HFF-Myc (cell line): ENCODE results near the gene C19orf81.
A peak's percentile ranks its signal among the peaks of the same experiment; 100 is the strongest.

ENCODE experiments used
- DNase-seq: peaks from one replicate; pipeline ENCODE4 v3.0.0-alpha.2; 2011; ENCODE audit warnings: low read depth; ENCODE audit errors: extremely low read depth
- H3K4me3 ChIP-seq: replicated peaks from 2 replicates; pipeline ENCODE4 v1.5.1; 2011; ENCODE audit warnings: low read depth, mild to moderate bottlenecking, control low read depth, low read length
- TF ChIP-seq, protein P1 (sequence below): IDR thresholded peaks from 2 replicates; pipeline ENCODE4 v1.5.1; 2012; ENCODE audit warnings: mild to moderate bottlenecking, low read depth, low read length, control low read depth; ENCODE audit errors: missing control alignments

C19orf81 gene

DNA sequence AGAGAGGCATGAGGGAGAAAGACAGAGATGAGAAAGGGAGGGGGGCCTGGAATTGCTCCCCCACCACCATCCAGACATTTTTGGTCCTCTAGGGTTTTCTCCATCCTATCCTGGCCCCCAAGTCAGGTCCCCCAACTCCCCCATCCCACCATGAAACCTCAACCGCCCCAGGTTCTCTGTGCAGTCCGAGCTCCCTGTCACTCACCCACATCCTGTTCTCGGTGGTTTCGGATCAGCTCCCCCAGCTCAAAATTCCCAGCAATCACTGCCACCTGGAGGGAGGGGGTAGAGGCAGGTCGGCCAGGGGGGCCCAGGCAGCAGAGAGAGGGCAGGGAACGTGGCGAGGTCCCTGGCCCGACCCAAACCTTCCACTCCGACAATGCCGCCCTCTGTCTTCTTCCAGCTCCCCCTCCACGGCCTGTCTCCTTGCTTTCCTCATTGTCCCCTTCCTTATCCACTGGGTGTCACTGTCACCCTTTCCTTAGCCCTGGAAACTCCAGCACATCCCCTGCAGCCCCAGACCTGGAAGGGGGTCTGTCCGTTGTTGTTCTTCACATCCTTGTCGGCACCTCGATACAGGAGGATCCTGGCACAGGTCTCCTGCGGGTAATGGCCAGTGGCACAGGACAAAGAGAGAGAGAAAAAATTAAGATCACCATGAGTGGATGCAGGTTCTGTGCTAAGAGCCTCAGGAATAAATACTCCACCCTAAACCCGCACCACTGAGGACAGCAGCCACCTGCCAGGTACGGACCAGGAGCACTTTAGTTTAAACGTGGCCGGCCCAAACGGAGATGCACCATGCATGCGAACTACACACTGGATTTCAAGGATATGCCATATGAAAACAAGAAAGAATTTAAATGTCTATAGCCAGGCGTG lies 54.9 kb downstream of the C19orf81 start:
- DNase-seq, result no peak
- no peak overlapping the region for H3K4me3 ChIP-seq

DNA sequence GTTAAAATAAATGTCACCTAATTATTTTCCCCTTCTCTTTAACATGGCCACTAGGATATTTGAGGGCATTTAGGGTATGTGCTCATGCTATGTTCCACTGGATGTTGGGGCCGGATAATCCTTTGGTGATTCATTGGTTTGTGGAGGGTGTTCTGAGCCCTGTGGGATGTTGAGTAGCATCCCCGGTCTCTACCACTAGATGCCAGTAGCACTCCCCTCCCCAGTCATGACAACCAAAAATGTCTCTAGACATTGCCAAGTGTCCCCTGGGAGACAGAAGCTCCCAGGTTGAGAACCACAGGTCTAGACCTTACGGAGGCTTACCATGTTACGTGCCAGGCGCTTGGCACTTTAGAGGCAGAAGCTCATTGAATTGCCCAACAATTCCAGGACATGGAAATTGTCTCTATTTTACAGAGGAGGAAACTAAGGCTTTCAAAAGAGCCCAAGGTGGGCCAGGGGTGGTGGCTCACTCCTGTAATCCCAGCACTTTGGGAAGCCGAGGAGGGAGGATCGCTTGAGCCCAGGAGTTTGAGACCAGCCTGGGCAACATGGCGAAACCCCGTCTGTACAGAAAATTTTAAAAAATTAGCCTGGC lies 56.3 kb downstream of the C19orf81 start:
- TF ChIP-seq, protein P1, sequence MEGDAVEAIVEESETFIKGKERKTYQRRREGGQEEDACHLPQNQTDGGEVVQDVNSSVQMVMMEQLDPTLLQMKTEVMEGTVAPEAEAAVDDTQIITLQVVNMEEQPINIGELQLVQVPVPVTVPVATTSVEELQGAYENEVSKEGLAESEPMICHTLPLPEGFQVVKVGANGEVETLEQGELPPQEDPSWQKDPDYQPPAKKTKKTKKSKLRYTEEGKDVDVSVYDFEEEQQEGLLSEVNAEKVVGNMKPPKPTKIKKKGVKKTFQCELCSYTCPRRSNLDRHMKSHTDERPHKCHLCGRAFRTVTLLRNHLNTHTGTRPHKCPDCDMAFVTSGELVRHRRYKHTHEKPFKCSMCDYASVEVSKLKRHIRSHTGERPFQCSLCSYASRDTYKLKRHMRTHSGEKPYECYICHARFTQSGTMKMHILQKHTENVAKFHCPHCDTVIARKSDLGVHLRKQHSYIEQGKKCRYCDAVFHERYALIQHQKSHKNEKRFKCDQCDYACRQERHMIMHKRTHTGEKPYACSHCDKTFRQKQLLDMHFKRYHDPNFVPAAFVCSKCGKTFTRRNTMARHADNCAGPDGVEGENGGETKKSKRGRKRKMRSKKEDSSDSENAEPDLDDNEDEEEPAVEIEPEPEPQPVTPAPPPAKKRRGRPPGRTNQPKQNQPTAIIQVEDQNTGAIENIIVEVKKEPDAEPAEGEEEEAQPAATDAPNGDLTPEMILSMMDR, result peak; percentile 83
- H3K4me3 ChIP-seq, result no peak overlapping the region
- peak; percentile 43 for DNase-seq

More for the DNA sequence above, 54.9 kb downstream of the C19orf81 start:
- TF ChIP-seq, protein P1, result peak; percentile 24

DNA sequence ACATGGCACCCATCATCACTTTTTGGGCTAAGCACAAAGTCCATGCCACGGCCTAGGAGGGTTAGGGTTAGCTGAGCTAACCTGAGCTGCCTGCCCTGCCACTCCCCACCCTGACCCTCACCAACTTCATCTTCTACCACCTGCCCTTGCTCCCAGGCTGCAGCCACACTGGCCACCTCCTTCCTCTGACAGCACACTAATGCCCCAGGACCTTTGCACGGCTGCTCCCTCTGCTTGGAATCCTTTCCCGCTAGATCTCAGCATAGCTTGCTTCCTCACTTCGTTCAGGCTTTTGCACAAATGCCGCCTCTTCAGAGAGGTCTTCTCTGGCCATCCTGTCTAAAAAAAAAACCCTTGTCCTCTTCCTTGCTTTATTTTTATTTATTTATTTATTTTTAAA lies 57.1 kb downstream of the C19orf81 start:
- DNase-seq, result no peak
- TF ChIP-seq, protein P1, result no peak
- no peak overlapping the region for H3K4me3 ChIP-seq

DNA sequence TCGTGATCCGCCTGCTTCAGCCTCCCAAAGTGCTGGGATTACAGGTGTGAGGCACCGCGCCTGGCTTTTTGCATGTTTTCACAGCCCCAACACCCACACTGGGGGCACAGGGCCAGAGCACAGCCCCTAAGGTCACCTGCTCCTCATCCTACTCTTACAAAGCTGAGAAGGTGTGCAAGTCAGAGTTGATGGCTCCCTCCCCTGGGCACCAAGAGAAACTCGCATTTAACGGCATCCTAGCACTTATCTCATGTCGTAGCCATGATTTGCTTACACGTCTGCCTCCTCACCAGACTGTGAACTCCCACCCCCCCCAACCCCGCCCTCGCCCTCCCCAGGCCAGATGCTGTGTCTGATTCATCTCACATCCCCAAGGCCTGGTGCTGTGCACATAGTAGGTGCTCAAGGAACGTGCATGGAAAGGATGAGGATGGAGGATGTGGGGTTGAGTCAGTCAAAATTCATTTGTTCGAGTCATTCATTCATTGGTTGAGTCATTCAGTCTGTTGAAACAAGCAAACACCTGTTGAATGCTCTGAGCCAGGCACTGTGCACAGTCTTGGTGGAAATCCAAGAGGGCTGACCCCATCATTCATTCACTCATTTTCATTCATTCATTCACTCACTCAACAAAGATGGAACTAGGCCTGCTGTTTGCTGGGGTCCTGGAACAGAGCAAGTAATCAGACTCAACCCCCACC lies 59.1 kb downstream of the C19orf81 start:
- DNase-seq, result no peak
- TF ChIP-seq, protein P1, result no peak

More for the DNA sequence above, 59.1 kb downstream of the C19orf81 start:
- H3K4me3 ChIP-seq, result no peak overlapping the region
